ENCODE results near the gene DOK7. TPM values are rescaled to one million over a fixed set of nuclear protein-coding genes. Genes with fewer than 3 reads are reported as not detected.

The DOK7 gene
- total and polyA plus RNA-seq, 7 donors, result 0.85 to 1.9 (median 1.2) TPM; not detected in 4

DNA sequence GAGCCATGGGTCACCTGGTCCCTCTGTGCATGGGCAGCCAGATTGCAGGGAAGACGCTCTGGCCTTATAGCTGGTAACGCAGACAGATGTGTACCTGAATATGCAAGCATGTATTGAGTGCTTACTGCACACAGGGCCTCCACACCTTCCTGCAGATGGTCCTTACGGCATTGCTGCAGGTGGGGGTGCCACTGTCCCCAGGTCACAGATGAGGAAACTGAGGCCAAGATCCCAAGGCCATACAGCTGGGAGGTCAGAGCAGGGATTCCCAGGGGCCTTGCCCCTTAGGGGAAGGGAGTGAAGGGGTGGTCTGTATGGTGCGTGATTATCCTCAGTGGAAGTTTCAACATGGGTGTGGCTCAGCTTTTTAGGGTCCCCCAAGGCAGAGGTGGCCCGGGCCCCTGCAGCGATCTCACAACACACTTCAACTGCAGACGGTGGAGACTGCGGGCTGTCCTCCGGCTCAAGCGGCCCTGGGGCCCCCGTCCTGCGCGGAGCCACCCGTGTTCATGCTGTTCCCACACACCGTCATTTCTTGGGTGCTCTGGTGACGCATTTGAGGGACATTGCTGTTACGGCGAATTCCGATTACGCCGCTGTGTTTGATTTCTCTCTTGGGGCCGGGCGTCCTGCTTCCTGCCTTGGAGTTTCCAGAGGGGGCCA is 8.1 kb downstream of the DOK7 start:
- TF ChIP-seq POLR2AphosphoS5 (IDR thresholded peaks at IDR 0.05) (no peak), POLR2A (IDR thresholded peaks at IDR 0.05) (no peak), EP300 (IDR thresholded peaks at IDR 0.05) (no peak)
- TF ChIP-seq, protein P1, sequence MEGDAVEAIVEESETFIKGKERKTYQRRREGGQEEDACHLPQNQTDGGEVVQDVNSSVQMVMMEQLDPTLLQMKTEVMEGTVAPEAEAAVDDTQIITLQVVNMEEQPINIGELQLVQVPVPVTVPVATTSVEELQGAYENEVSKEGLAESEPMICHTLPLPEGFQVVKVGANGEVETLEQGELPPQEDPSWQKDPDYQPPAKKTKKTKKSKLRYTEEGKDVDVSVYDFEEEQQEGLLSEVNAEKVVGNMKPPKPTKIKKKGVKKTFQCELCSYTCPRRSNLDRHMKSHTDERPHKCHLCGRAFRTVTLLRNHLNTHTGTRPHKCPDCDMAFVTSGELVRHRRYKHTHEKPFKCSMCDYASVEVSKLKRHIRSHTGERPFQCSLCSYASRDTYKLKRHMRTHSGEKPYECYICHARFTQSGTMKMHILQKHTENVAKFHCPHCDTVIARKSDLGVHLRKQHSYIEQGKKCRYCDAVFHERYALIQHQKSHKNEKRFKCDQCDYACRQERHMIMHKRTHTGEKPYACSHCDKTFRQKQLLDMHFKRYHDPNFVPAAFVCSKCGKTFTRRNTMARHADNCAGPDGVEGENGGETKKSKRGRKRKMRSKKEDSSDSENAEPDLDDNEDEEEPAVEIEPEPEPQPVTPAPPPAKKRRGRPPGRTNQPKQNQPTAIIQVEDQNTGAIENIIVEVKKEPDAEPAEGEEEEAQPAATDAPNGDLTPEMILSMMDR (IDR thresholded peaks at IDR 0.05), result no peak
- H3K4me1 ChIP-seq, result no peaks in the 10 kb centered on the region
- intact Hi-C loops (cut with DNase I), result no loop called here
- no peak overlapping the region for H3K27ac ChIP-seq
- H3K27me3 ChIP-seq, result peaks cover 0 to 28% (median 0%) of the 10 kb centered on the region in 3 donors
- WGBS, 2 donors, result 88 to 94% methylated on average over 23 of the region's 23 CpGs
- H3K36me3 ChIP-seq, result no peaks in the 10 kb centered on the region
- no peak overlapping the region for H3K4me3 ChIP-seq
- DNase-seq, result no peak
- no peaks in the 10 kb centered on the region for H3K9me3 ChIP-seq

DNA sequence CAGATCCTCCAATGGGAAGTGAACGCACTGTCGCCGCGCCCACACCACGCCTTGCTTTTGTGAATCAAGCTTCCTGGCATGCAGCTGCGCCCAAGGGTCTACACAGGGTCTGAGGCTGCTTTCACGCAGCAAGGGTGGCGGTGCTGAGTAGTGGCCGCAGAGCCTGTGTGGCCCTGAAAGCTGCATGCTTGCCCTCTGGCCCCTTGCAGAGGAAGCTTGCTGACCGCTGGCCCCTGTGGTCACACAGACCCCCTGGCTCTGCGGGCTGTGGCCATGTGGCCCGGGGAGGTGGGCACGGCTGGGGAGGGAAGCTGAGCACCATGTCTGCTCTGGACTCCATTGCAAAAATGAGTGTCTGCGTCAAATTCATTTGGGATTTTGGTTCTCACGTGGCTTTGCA is 8.8 kb downstream of the DOK7 start:
- H3K4me1 ChIP-seq, result no peaks in the 10 kb centered on the region
- H3K4me3 ChIP-seq, result no peak overlapping the region
- H3K27me3 ChIP-seq, result peaks cover 0 to 27% (median 0%) of the 10 kb centered on the region in 3 donors
- no peak for DNase-seq
- H3K27ac ChIP-seq, result no peak overlapping the region
- TF ChIP-seq, protein P1 (IDR thresholded peaks at IDR 0.05), result no peak
- TF ChIP-seq EP300 (IDR thresholded peaks at IDR 0.05) (no peak), POLR2AphosphoS5 (IDR thresholded peaks at IDR 0.05) (no peak)
- H3K36me3 ChIP-seq, result no peaks in the 10 kb centered on the region
- intact Hi-C loops (cut with DNase I), result no loop called here
- H3K9me3 ChIP-seq, result no peaks in the 10 kb centered on the region
- 68 to 87% methylated on average over 15 of the region's 15 CpGs for WGBS, 2 donors

DNA sequence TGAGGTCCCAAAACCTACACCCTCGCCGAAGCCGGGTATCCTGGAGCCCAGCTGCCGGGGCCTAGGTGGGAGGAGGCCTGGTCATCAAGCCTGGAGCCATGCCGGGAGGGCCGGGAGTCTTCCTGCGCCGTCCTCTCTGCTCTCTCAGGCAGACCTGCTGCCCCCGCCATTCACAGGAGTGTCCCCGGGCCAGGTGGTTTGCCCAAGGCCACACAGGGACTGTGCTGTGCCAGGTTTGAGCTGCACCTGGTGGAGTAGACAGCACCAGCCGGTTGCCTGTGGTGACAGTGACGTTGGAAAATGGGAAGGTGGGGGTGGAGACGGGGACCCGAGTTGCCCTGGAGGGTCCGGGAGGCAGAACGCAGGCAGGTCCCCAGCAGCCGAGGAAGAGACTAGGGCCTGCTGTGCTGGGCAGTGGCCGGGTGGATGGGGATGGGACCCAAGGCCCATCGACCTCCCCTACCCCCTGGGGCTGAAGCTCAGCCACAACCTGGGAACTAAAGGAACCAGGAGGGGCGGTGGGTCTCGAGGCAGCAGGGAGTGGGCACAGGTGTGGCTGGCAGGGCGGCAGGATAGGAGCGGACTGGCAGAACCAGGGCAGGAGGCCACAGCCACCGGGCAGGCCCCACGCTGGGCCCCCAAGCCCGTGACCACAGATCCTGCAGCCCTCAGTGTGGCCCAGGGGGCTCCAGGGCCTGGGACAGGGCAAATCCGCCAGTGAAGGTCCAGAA is 9.5 kb downstream of the DOK7 start:
- no peak overlapping the region for H3K4me3 ChIP-seq
- intact Hi-C loops (cut with DNase I), result no loop called here
- 59 to 89% methylated on average over 27 of the region's 27 CpGs for WGBS, 2 donors
- no peaks in the 10 kb centered on the region for H3K9me3 ChIP-seq
- no peak overlapping the region for H3K27ac ChIP-seq
- DNase-seq, result no peak
- no peaks in the 10 kb centered on the region for H3K36me3 ChIP-seq
- TF ChIP-seq POLR2A (IDR thresholded peaks at IDR 0.05), result no peak
- TF ChIP-seq, protein P1 (IDR thresholded peaks at IDR 0.05), result no peak
- no peak for TF ChIP-seq EP300 (IDR thresholded peaks at IDR 0.05)
- TF ChIP-seq POLR2AphosphoS5 (IDR thresholded peaks at IDR 0.05), result no peak
- no peaks in the 10 kb centered on the region for H3K4me1 ChIP-seq
- peaks cover 0 to 27% (median 0%) of the 10 kb centered on the region in 3 donors for H3K27me3 ChIP-seq

DNA sequence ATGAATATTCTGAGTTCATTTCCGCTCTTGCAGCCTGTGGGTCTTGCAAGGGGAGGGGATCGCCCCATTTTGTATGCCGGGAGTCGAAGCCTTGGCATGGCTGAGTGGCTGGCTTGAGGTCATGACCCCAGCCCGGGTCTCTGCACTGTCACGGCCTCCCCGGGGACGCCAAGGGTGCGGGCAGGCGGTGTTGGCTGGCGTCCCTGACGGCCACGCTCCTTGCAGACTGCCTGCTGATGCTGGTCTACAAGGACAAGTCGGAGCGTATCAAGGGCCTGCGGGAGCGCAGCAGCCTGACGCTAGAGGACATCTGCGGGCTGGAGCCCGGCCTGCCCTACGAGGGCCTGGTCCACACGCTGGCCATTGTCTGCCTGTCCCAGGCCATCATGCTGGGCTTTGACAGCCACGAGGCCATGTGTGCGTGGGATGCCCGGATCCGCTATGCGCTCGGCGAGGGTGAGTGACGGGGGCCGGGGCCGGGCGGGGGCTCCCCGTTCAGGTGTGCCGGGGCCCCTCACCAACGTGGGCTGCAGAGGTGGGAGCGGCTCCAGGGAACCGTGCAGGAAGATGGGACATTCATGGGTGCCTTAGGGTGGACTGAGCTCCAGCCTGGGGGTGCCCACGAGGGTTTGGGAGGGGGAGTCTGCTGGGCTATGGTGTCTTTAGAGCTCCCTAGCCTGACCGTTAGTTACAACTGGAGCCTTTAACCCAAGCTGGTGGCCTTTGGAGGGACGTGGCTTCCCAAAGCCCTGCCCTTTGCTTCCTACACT is 10.3 kb downstream of the DOK7 start:
- no peaks in the 10 kb centered on the region for H3K9me3 ChIP-seq

More for the DNA sequence above, 10.3 kb downstream of the DOK7 start:
- no peak for DNase-seq
- Histone ChIP-seq H3K4me1 (no peaks in the 10 kb centered on the region), H3K27ac (no peak overlapping the region), H3K36me3 (no peaks in the 10 kb centered on the region), H3K27me3 (peaks cover 0 to 27% (median 0%) of the 10 kb centered on the region in 3 donors), H3K4me3 (no peak overlapping the region)
- WGBS, 2 donors, result 86 to 88% methylated on average over 41 of the region's 41 CpGs
- intact Hi-C loops (cut with DNase I), result no loop called here
- TF ChIP-seq EP300 (IDR thresholded peaks at IDR 0.05) (no peak), POLR2AphosphoS5 (IDR thresholded peaks at IDR 0.05) (no peak), POLR2A (IDR thresholded peaks at IDR 0.05) (no peak)
- TF ChIP-seq, protein P1 (IDR thresholded peaks at IDR 0.05), result no peak

Data from sigmoid colon (tissue), 7 donors.